GM19043 (cell line): ENCODE results near the gene SEMA3B.
"Not testable (repeated sequence)": the region's sequence is repeated elsewhere in the genome, so short reads cannot be mapped to it uniquely, and the experiment has no call there.

ENCODE experiments used
- ATAC-seq: cut with Tn5 transposase; IDR thresholded peaks from one replicate; pipeline ENCODE4 v1.9.1; 2021; ENCODE audit warnings: low read depth; ENCODE audit not compliant: unreplicated experiment

The SEMA3B gene

DNA sequence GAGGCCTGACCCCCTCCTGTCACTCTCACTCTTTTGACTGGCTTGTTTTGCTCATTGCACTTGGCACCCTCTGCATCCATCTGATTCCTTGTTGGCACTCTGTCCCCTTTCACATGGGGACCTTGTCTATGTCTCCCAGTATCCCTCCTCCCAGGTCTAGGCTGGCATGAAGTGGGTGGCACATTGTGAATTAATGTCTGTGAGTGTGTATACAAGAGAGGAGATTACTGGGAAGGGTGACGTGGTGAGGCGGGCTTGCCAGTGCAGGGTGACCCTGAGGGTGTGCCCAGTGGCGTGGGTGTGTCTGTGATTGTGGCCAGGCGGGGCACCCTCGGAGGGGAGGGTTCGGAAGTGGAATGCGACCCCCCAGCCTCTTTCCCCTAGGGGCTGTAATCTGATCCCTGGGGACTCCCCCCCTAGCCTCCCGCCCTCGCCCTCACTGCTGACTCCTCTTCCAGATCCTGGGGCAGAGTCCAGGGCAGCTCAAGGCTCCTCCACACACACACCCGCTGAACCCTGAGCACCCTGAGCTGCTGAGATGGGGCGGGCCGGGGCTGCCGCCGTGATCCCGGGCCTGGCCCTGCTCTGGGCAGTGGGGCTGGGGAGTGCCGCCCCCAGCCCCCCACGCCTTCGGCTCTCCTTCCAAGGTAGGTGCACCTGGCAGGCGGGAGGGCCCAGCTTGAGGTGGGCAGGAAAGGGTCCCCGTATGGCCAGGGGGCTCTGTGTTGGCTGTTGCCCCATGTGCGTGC, at the start of gene SEMA3B:
Gene SEMA3B (plus strand): TSS at position 445 of the 749 bp plus-strand sequence. CDS start 94 bp downstream, at position 539.
- no peak for ATAC-seq

DNA sequence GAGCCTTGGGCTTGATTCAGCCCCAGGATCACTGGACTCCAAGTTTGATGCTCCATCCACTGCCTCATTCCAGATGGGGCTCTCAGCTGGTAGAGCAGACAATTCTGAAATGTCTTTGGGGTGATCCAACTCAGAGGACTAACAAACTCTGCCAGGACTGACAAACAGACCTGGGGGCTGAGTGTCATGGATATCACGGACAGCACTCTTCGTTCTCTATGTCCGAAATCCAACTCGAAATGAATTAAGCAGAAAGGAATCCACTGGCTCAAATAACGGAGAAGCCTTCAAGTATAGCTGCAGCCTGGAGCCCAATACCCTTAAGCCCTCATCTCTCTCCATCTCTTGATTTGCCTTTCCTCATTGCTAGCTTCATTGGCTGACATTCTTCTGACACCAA, 49.7 kb upstream of the SEMA3B start:
- no peak for ATAC-seq

GRCh38 chr3:50220109-50220508, 48.8 kb upstream of the SEMA3B start:
- no peak for ATAC-seq

DNA sequence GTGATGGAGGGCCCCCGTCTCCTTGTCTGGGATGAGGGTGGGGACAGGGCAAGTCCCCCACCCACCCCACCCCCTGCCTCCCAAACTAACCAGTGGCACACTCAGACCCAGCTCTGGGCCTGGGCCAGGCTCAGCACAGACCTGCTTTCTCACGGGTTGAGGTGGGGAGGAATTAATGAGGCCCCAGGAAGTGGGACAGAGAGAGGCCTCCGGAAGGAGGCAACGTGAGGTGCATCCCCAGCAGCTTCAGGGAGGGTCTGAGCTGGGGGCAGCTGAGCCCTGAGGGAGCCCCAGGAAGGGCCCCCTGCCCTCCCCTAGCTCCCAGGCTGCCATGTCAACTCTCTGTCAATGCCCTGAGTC, 47.9 kb upstream of the SEMA3B start:
- ATAC-seq, result no peak

GRCh38 chr3:50221411-50222168, 47.4 kb upstream of the SEMA3B start:
- ATAC-seq, result no peak

DNA sequence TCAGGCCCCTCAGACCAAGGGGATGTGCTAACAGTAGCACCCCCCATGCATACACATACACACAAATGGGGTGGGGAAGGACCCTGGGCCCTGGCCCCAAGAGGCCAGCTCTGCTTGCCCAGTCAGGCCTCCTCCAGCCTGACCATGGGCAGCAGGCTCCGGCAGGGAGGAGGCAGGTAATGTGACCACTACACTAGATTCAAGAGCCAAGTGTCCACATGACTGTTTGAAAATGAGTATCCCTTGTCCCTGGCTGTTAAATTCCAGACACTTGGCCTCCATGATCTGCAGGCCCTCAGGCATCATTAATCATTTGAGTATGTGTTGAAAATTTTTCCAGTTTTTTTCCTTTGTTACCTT, 46.8 kb upstream of the SEMA3B start:
- no peak for ATAC-seq

DNA sequence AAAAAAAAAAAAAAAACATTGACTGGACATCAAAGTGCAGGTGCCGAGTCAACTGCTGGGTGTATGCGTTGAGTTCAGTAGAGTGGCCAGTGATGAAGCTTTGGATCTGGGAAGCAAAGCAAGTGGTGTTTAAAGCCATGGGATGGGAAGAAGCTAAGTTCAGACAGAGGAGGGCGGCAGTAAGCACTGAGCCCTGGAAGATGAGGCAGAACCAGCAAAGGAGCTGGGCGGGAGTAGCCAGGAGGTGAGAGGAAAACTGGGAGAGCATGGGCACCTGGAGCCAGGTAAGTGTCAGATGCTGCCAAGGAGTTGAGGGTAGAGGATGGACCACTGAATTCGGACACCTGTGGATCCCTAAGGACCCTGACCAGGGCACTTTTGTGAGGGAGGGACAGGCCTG, 44.3 kb upstream of the SEMA3B start:
- ATAC-seq, result no peak

GRCh38 chr3:50226888-50227389, 42.0 kb upstream of the SEMA3B start:
- no peak for ATAC-seq

- ATAC-seq, result peak; percentile 92
Measured at GRCh38 chr3:50227390-50228183, 41.4 kb upstream of the SEMA3B start.

DNA sequence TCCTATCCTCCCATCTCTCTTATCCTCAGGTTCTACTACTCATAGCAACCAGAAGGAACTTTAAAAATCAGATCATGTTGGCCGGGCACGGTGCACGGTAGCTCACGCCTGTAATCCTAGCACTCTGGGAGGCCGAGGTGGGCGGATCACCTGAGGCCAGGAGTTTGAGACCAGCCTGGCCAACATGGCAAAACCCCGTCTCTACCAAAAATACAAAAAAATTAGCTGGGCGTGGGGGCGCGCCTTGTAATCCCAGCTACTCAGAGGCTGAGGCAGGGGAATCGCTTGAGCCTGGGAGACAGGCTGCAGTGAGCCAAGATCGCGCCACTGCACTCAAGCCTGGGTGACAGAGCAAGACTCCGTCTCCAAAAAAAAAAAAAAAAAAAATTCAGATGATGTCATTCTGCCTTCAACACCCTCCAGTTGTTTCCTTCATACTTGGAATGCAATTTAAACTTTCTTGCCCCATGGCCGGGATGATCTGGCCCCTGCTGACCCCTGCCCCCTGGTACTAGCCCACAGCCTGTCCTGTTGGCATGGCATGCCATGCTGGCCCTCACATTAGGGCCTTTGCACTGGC, 40.7 kb upstream of the SEMA3B start:
- not testable (repeated sequence) for ATAC-seq

DNA sequence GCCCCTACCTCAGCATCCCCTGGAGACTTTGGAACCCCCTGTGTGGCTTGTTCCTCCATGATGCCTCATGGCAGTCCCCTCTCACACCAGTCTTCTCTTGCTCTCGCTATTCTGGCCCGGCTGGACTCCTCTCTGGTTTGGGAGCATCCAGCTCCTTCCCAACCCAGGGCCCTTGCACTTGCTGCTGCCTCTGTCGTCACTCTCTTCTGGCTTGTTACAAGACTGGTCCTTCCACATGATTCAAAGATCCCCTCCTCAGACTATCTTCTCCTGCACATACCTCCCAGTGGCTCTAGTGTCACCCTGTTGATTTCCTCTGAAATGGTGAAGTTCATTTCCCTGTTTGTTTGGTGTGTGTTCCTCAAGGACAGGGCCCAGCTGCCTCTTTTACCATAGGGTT, 39.5 kb upstream of the SEMA3B start:
- no peak for ATAC-seq

GRCh38 chr3:50230104-50230793, 38.7 kb upstream of the SEMA3B start:
- no peak for ATAC-seq

- ATAC-seq, result no peak
Measured at GRCh38 chr3:50230794-50231125, 38.2 kb upstream of the SEMA3B start.

- ATAC-seq, result no peak
Measured at GRCh38 chr3:50231581-50231980, 37.4 kb upstream of the SEMA3B start.

GRCh38 chr3:50232303-50232702, 36.6 kb upstream of the SEMA3B start:
- ATAC-seq, result no peak

GRCh38 chr3:50233176-50233575, 35.8 kb upstream of the SEMA3B start:
- no peak for ATAC-seq

- ATAC-seq, result peak; percentile 90
Measured at GRCh38 chr3:50235716-50236483, 33.0 kb upstream of the SEMA3B start, which contains the start of gene GNAI2. Gene GNAI2 (plus strand): TSS chr3:50236204. CDS start chr3:50236336, 132 bp downstream.

GRCh38 chr3:50236484-50237132, 32.3 kb upstream of the SEMA3B start:
- ATAC-seq, result no peak

DNA sequence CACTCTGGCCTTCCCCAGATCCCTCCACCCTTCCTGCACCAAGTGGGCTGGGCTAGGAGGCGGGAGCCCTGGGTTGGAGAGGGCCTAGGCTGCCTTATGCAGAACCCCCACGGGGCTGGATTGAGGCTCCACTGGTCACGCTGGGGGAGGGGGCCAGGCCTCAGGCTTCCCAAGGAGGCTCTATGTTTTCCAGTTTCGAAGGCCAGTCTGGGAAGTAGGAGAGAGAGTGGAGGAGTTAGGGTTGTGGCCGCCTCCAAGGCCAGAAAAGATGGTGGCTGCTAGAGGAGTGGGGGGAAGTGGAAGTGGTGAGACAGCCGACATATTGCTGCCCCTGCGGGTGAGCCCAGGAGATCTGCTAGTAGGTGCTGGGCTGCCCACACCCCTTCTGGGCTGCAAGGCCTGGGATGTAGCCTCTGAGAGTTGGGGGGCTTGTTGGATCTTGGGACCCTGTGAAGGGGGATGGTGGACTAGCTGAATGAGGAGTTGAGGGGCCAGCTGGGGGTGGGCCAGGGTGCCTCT, 31.8 kb upstream of the SEMA3B start:
- no peak for ATAC-seq
